CD14-positive monocyte (primary cell): ENCODE results near the gene B2M. TPM values are rescaled to one million over a fixed set of nuclear protein-coding genes. Genes with fewer than 3 reads are reported as not detected.

Experiments used
- DNase-seq, 3 donors: peaks; one replicate each; pipeline ENCODE4 v3.0.0-alpha.2; 2011 to 2022
- H2AFZ ChIP-seq: 2 replicates; pipeline ENCODE4 v1.6.0; 2012; ENCODE audit warnings: mild to moderate bottlenecking, low read depth, low read length, inconsistent platforms; ENCODE audit not compliant: insufficient read depth, poor library complexity, severe bottlenecking
- H3K27ac ChIP-seq, 2 donors: 1 replicate in 1 of 2; 2 replicates in 1 of 2; pipeline ENCODE4 v1.5.1; 2012 to 2013; ENCODE audit warnings: low read length in 2 of 2, control low read depth in 1 of 2, inconsistent platforms in 1 of 2, low read depth in 1 of 2, mild to moderate bottlenecking in 1 of 2
- H3K27me3 ChIP-seq, 2 donors: one replicate each; pipeline versions ENCODE4 v1.6.0 to v1.6.1; 2011 to 2013; ENCODE audit warnings: low read length in 2 of 2; ENCODE audit not compliant: control insufficient read depth in 2 of 2, insufficient read depth in 2 of 2
- H3K36me3 ChIP-seq, 2 donors: replicated peaks in 1 of 2; 1 replicate in 1 of 2; 2 replicates in 1 of 2; pipeline versions ENCODE4 v1.5.1 to v1.6.1; 2012 to 2013; ENCODE audit warnings: low read length in 2 of 2, control low read depth in 1 of 2, inconsistent platforms in 1 of 2, mild to moderate bottlenecking in 1 of 2; ENCODE audit not compliant: insufficient read depth in 2 of 2, control insufficient read depth in 1 of 2
- H3K4me1 ChIP-seq, 2 donors: 1 replicate in 1 of 2; 2 replicates in 1 of 2; pipeline versions ENCODE4 v1.5.1 to v1.6.1; 2012 to 2013; ENCODE audit warnings: low read length in 2 of 2, control low read depth in 1 of 2, inconsistent platforms in 1 of 2, mild to moderate bottlenecking in 1 of 2, moderate library complexity in 1 of 2; ENCODE audit not compliant: insufficient read depth in 2 of 2, control insufficient read depth in 1 of 2
- H3K4me2 ChIP-seq: replicated peaks from 2 replicates; pipeline ENCODE3; 2012; ENCODE audit warnings: low read length, moderate library complexity, mild to moderate bottlenecking; ENCODE audit not compliant: poor library complexity, severe bottlenecking; ENCODE audit errors: extremely low read depth
- H3K4me3 ChIP-seq, 3 experiments: fragments of 200-600 bp in 1 of 3; sonication (generic) in 1 of 3; replicated peaks in 1 of 3; 1 replicate in 2 of 3; 2 replicates in 1 of 3; pipeline ENCODE4 v1.5.1; 2011 to 2013; ENCODE audit warnings: low read length in 3 of 3, mild to moderate bottlenecking in 3 of 3, control low read depth in 2 of 3, low read depth in 2 of 3, inconsistent platforms in 1 of 3, moderate library complexity in 1 of 3
- H3K79me2 ChIP-seq: 2 replicates; pipeline ENCODE4 v1.6.0; 2012; ENCODE audit warnings: mild to moderate bottlenecking, control low read depth, inconsistent platforms, low read length, moderate library complexity; ENCODE audit not compliant: insufficient read depth
- H3K9ac ChIP-seq: 2 replicates; pipeline ENCODE4 v1.6.0; 2017; ENCODE audit warnings: low read length, mild to moderate bottlenecking; ENCODE audit not compliant: insufficient read depth, poor library complexity, severe bottlenecking
- H3K9me3 ChIP-seq, 2 donors: replicated peaks in 1 of 2; 1 replicate in 1 of 2; 2 replicates in 1 of 2; pipeline versions ENCODE4 v1.5.1 to v1.6.1; 2012 to 2013; ENCODE audit warnings: low read length in 2 of 2, control low read depth in 1 of 2; ENCODE audit not compliant: control insufficient read depth in 1 of 2, insufficient read depth in 1 of 2
- H4K20me1 ChIP-seq: 2 replicates; pipeline ENCODE4 v1.6.0; 2012; ENCODE audit warnings: mild to moderate bottlenecking, low read length, control low read depth, moderate library complexity; ENCODE audit not compliant: insufficient read depth
- H3K27ac Mint-ChIP-seq, 7 donors: one replicate each; pipeline ENCODE4 v1.8.0; 2020; ENCODE audit warnings: mild to moderate bottlenecking in 7 of 7, mixed read lengths in 7 of 7, moderate library complexity in 6 of 7, inconsistent platforms in 2 of 7
- H3K27me3 Mint-ChIP-seq, 3 donors: one replicate each; pipeline ENCODE4 v1.8.0; 2021 to 2022; ENCODE audit warnings: low read depth in 3 of 3, mild to moderate bottlenecking in 3 of 3, mixed read lengths in 3 of 3, moderate library complexity in 3 of 3, inconsistent platforms in 1 of 3
- H3K36me3 Mint-ChIP-seq, 2 donors: one replicate each; pipeline ENCODE4 v1.8.0; 2020; ENCODE audit warnings: mixed read lengths in 2 of 2, inconsistent platforms in 1 of 2, mild to moderate bottlenecking in 1 of 2
- H3K4me1 Mint-ChIP-seq: one replicate; pipeline ENCODE4 v1.8.0; 2020; ENCODE audit warnings: mild to moderate bottlenecking, mixed read lengths
- H3K4me3 Mint-ChIP-seq, 2 donors: one replicate each; pipeline ENCODE4 v1.8.0; 2020; ENCODE audit warnings: mild to moderate bottlenecking in 2 of 2, mixed read lengths in 2 of 2, moderate library complexity in 1 of 2
- H3K9me3 Mint-ChIP-seq, 7 donors: one replicate each; pipeline ENCODE4 v1.8.0; 2020 to 2022; ENCODE audit warnings: mixed read lengths in 7 of 7, mild to moderate bottlenecking in 6 of 7, moderate library complexity in 6 of 7, inconsistent platforms in 2 of 7
- CTCF ChIP-seq: fragments of 200-600 bp; IDR thresholded peaks from one replicate; pipeline ENCODE4 v1.8.0; 2022; ENCODE audit warnings: antibody characterized with exemption, mild to moderate bottlenecking
- WGBS: methylation state at CpG from one replicate; pipeline ENCODE4 v1.1.5; 2013; ENCODE audit warnings: missing lambda C conversion rate; ENCODE audit not compliant: insufficient coverage; 5-methylcytosine and 5-hydroxymethylcytosine counted together
- intact Hi-C, 2 donors: fragments of 100-400 bp; cut with micrococcal nuclease; formaldehyde crosslinking; loops; one replicate each; pipeline versions ENCODE4 v1.15.0 to v1.15.1; 2023
- polyA plus RNA-seq, 3 donors: library from polyadenylated mRNA; depleted of rRNA in 1 of 3; unstranded in 2 of 3; stranded (reverse) in 1 of 3; fragments of 300-500 nt in 2 of 3; fragments of >200 nt in 1 of 3; fragmentation: Illumina TruSeq in 2 of 3; gene quantifications; 1 replicate in 2 of 3; 2 replicates in 1 of 3; pipeline ENCODE4 v1.2.3, GENCODE V29; 2012 to 2021

The B2M gene
- polyA plus RNA-seq, 3 donors, result 17,356 to 28,278 (median 28,259) TPM

DNA sequence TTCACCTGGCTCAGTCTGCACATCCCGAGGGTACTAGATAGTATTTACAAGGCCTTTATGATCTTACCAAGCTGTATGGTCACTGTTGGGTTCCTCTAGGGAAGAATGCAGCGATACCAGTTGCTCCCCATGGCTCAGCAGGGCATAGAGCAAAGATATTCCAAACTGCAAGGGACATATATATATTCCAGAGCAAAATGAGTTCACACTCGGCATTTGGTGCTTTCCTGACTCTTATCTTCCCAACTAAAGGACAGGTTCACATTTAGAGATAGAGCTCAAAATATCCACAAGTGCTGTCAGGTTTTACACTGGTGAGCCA is 44.3 kb upstream of the B2M start:
- TF ChIP-seq CTCF, result no peak
- DNase-seq, result no peak
- peak overlapping the region in 1 of 2 donors; percentile 76 for H3K27ac ChIP-seq
- peak overlapping the region in 1 of 3 experiments; percentile 43 for H3K4me3 ChIP-seq
- peak overlapping the region; percentile 58 for H3K4me2 ChIP-seq
- Mint-ChIP-seq H3K4me3 (peak overlapping the region; percentile 26 to 48), H3K4me1 (peaks cover 28% of the 10 kb centered on the region), H3K27me3 (no peaks in the 10 kb centered on the region), H3K9me3 (no peaks in the 10 kb centered on the region), H3K36me3 (peaks cover 0 to 4% of the 10 kb centered on the region in 2 donors), H3K27ac (peak overlapping the region in 5 of 7 donors; percentile 66 to 91 (median 84))
- peak overlapping the region; percentile 71 for H2AFZ ChIP-seq
- WGBS, result 88% methylated on average over 2 of the region's 3 CpGs
- no peaks in the 10 kb centered on the region for H4K20me1 ChIP-seq
- H3K36me3 ChIP-seq, result no peaks in the 10 kb centered on the region
- H3K79me2 ChIP-seq, result peaks cover 23% of the 10 kb centered on the region
- no peaks in the 10 kb centered on the region for H3K9me3 ChIP-seq
- H3K9ac ChIP-seq, result no peak overlapping the region
- H3K27me3 ChIP-seq, result no peaks in the 10 kb centered on the region
- intact Hi-C loops, result no loop called here
- H3K4me1 ChIP-seq, result peaks cover 23 to 26% of the 10 kb centered on the region in 2 donors

GRCh38 chr15:44668921-44669320 is 42.4 kb upstream of the B2M start:
- no peak for DNase-seq
- Histone ChIP-seq H3K27ac (no peak overlapping the region), H3K9me3 (no peaks in the 10 kb centered on the region), H3K79me2 (peaks cover 6% of the 10 kb centered on the region), H4K20me1 (no peaks in the 10 kb centered on the region), H3K4me3 (no peak overlapping the region), H3K9ac (no peak overlapping the region), H2AFZ (no peak overlapping the region), H3K36me3 (no peaks in the 10 kb centered on the region), H3K4me2 (no peak overlapping the region), H3K27me3 (no peaks in the 10 kb centered on the region), H3K4me1 (peaks cover 14 to 17% of the 10 kb centered on the region in 2 donors)
- no CpG with 5 or more reads among the region's 2 CpGs for WGBS
- no peak overlapping the region for H3K4me3 Mint-ChIP-seq
- H3K4me1 Mint-ChIP-seq, result peaks cover 22% of the 10 kb centered on the region
- no peaks in the 10 kb centered on the region for H3K9me3 Mint-ChIP-seq
- no peak for TF ChIP-seq CTCF
- intact Hi-C loops, result no loop called here
- peaks cover 0 to 4% of the 10 kb centered on the region in 2 donors for H3K36me3 Mint-ChIP-seq
- no peak overlapping the region for H3K27ac Mint-ChIP-seq
- H3K27me3 Mint-ChIP-seq, result peaks cover 0 to 2% (median 2%) of the 10 kb centered on the region in 3 donors
